ENCODE data around the gene CDC42SE2.
"Not testable (repeated sequence)": the region's sequence is repeated elsewhere in the genome, so short reads cannot be mapped to it uniquely, and the experiment has no call there.

Gene CDC42SE2

GRCh38 chr5:131367219-131367860 lies 103.5 kb downstream of the CDC42SE2 start:
- DNase-seq (ENCODE audit: low read depth): no peak

GRCh38 chr5:131368866-131369265 lies 105.0 kb downstream of the CDC42SE2 start:
- DNase-seq (ENCODE audit: low read depth): no peak

- no peak for DNase-seq (ENCODE audit: low read depth)
Observed at GRCh38 chr5:131369558-131369957, 105.7 kb downstream of the CDC42SE2 start.

DNA sequence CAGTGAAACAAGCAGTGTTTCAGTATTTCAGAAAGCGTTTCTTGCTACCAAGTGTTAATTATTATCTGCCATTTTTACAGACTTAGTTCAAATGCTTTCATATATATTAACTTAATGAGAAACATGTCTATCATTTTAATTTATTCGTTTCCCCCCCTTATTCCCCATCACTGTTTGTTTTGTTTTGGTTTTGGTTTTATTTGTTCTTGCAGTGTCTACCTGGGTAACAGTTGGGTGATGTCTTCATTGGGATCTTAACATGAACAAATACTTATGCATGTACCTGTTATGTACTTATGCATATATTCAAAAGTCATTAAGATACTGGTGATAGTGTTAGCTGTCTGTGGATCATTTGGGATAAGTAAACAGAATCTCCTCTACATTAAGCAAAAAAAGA lies 108.0 kb downstream of the CDC42SE2 start:
- DNase-seq (ENCODE audit: low read depth): no peak

GRCh38 chr5:131373265-131373664 lies 109.4 kb downstream of the CDC42SE2 start:
- no peak for DNase-seq (ENCODE audit: low read depth)

DNA sequence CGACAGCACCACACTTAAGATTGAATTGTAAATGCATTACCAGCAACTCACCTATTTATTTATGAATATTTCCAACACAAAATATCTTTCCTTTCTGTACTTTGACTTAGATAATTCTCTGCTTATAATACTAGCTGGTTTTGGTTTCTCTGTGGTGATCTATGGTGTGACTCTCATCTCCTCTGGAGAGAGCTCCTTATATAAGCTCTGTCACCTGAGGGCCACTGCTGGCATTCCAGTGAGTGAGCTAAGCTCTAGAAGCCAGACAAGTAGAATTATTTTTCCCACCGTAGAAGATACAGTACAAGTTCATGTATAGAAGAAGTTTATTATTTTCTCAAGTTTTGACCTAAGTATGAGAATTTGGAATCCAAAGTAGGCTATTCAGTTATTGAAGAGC lies 111.5 kb downstream of the CDC42SE2 start:
- DNase-seq (ENCODE audit: low read depth): no peak

DNA sequence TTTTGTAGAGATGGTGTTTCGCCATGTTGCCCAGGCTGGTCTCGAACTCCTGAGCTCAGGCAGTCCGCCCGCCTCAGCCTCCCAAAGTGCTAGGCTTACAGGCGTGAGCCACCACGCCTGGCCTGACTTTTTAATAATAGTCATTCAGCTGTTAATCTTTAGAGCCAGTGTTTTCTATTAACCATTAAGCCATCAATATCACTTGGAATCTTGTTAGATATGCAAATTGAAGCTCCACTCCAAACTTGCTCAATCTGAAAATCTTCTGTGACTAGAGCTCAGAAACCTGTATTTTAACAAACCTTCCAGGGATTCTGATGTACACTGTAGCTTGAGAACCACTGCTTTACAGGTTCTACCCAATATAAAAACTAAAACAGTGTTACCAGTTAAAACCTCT lies 113.5 kb downstream of the CDC42SE2 start:
- DNase-seq (ENCODE audit: low read depth): no peak

DNA sequence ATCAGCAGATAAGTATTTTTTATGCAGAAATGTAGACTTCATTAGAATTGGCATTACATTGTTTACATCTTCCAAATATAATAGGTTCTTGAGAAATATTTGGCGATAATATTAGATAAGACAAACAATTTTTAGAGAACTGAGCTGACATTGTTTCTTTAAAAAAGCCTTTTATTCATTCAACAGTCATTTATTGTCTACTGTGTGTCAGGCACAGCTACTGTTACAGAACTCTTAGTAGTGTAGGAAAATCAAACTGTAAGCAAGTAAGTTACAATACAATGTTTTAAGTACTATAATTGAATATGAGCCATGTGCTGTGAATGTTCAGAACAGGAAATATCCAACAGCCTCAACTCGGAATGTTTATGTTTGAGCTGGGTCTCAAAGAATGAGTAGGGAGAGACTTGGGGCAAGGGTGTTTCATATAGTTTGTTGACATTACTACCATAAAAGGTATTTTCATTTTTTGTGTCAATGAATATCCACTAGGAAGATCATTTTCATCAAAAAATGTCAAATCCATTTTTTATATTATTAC lies 114.0 kb downstream of the CDC42SE2 start:
- DNase-seq (ENCODE audit: low read depth): no peak

GRCh38 chr5:131378721-131379541 lies 115.1 kb downstream of the CDC42SE2 start:
- DNase-seq (ENCODE audit: low read depth): no peak

DNA sequence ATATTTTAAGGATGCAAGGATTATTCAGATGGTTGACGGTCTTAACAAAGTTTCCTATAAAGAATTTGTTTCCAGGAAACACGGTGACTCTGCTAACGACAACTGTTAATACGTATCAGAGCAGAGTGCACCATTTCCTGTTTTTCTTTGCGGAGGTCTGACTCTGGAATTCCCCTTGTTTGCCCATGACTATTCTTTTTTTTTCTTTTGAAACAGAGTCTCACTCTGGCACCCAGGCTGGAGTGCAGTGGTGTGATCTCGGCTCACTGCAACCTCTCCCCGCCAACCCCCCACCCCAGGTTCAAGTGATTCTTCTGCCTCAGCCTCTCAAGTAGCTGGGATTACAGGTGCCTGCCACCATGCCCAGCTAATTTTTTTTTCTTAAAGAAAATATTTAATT lies 115.9 kb downstream of the CDC42SE2 start:
- peak; percentile 57 for DNase-seq (ENCODE audit: low read depth)

DNA sequence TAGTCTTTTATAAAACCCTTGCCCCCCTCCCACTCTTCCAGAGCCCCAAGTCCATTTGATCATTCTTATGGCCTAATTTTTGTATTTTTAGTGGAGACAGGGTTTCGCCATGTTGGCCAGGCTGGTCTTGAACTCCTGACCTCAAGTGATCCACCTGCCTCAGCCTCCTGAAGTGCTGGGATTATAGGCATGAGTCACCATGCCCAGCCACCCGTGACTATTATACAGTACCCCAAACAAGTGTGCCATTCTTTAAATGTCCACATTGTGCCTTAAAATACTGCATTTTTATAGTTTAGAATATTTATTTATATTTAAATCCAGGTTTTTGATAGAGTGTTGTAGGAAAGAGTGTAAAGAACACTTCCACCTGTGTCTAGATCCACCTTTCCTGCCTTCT lies 116.4 kb downstream of the CDC42SE2 start:
- DNase-seq (ENCODE audit: low read depth): not testable (repeated sequence)

- DNase-seq (ENCODE audit: low read depth): no peak
Observed at GRCh38 chr5:131381021-131381420, 117.2 kb downstream of the CDC42SE2 start.

DNA sequence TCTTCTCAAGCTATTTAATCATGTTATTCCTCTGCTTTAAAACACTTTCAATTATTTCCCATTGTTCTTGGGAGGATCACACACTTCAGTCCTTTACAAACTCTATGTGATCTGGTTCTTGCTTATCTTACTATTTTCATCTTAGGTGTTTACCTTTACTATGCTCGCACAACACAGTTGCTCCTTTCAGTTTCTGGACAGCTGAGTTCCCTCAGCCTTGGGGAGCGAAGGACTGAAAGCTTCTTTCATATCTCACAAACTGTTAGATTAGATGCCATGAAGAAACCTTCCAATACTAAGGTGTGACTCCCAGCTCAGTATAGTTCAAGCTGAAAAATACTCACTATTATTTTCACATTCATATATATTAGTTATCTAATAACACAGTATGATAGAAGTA lies 117.9 kb downstream of the CDC42SE2 start:
- DNase-seq (ENCODE audit: low read depth): no peak

DNA sequence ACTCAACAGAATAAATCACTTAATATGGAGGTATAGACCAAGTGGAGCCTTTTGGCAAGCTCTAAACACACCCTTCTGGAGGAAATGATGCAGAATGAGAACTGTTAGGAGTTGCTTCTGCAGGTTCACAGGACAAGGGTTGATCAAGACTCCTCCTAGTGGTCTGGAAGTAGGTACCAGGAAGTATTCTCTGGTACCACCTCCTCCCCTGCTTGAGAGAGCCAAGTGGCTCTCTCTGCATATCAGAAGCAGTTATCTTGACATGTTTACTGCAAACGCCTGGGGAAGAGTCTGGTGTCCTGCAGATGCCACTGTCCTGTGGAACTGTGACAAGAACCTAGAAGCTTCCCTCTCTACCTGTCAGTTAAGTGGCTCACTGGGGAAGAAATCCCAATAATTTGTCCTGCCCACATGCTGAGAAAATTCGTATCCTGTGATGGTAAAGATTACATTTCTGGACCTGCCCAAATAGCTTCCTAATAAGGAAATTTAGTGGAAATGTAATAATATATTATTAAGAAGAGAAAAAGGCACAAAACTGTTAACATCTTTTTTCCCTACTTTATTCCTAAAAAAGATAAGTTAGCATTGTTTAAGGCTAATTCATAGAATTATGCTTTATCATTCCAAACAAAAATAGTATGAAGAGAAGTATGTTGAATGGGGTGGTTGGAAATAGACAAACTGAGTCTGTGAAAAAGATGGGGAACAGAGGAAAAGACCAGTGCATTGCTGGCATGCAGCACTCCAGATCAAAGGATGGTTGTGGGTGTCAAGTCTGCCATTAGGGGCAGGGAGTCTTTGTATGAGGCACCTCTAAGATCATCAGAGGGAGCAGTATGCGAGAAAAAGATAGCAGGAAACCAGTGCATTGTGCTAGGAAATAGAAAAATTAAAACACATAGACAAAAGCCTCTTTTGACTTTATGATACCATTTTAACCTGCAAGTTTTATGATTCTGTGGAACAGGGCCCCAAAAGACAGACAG lies 118.8 kb downstream of the CDC42SE2 start:
- no peak for DNase-seq (ENCODE audit: low read depth)

- DNase-seq (ENCODE audit: low read depth): no peak
Observed at GRCh38 chr5:131384173-131384572, 120.3 kb downstream of the CDC42SE2 start.

GRCh38 chr5:131384616-131385214 lies 120.9 kb downstream of the CDC42SE2 start:
- DNase-seq (ENCODE audit: low read depth): peak; percentile 40

- no peak for DNase-seq (ENCODE audit: low read depth)
Observed at GRCh38 chr5:131386124-131386523, 122.3 kb downstream of the CDC42SE2 start.

- DNase-seq (ENCODE audit: low read depth): no peak
Observed at GRCh38 chr5:131386779-131387178, 122.9 kb downstream of the CDC42SE2 start.

- no peak for DNase-seq (ENCODE audit: low read depth)
Observed at GRCh38 chr5:131387255-131387654, 123.4 kb downstream of the CDC42SE2 start.

- no peak for DNase-seq (ENCODE audit: low read depth)
Observed at GRCh38 chr5:131389096-131389868, 125.4 kb downstream of the CDC42SE2 start.

- DNase-seq (ENCODE audit: low read depth): no peak
Observed at GRCh38 chr5:131389869-131390265, 126.0 kb downstream of the CDC42SE2 start.

All from activated T-helper 9 cell treated with anti-CD3 and anti-CD28 coated beads, Interleukin-2, amount 50 U/mL, for 16 hours (primary cell).